Hepatocyte (in vitro differentiated cells): Measurements from ENCODE around the gene CAP2. TPM values are rescaled to one million over a fixed set of nuclear protein-coding genes. Genes with fewer than 3 reads are reported as not detected.
"Not testable (repeated sequence)": the region's sequence is repeated elsewhere in the genome, so short reads cannot be mapped to it uniquely, and the experiment has no call there.

Source experiments
- DNase-seq: peaks from one replicate; pipeline ENCODE4 v3.0.0-alpha.2; 2016; ENCODE audit warnings: low spot score
- H2AFZ ChIP-seq: fragments of 200-600 bp; sonication (generic); 2 replicates; pipeline ENCODE4 v1.6.0; 2016; ENCODE audit warnings: antibody characterized with exemption, mild to moderate bottlenecking
- H3K27ac ChIP-seq: fragments of 200-600 bp; sonication (generic); 2 replicates; pipeline ENCODE4 v1.5.1; 2016; ENCODE audit warnings: mild to moderate bottlenecking
- H3K27me3 ChIP-seq: fragments of 200-600 bp; sonication (generic); 2 replicates; pipeline ENCODE4 v1.6.1; 2016
- H3K36me3 ChIP-seq: fragments of 200-600 bp; sonication (generic); replicated peaks from 2 replicates; pipeline ENCODE4 v1.5.1; 2016; ENCODE audit warnings: low read depth; ENCODE audit not compliant: insufficient read depth
- H3K4me1 ChIP-seq: fragments of 200-600 bp; sonication (generic); 2 replicates; pipeline ENCODE4 v1.5.1; 2016; ENCODE audit warnings: mild to moderate bottlenecking, moderate library complexity; ENCODE audit not compliant: insufficient read depth
- H3K4me2 ChIP-seq: fragments of 200-600 bp; sonication (generic); 2 replicates; pipeline ENCODE4 v1.6.0; 2016
- H3K4me3 ChIP-seq: fragments of 200-600 bp; sonication (generic); 2 replicates; pipeline ENCODE4 v1.5.1; 2016; ENCODE audit warnings: mild to moderate bottlenecking
- H3K79me2 ChIP-seq: fragments of 200-600 bp; sonication (generic); 2 replicates; pipeline ENCODE4 v1.6.0; 2017; ENCODE audit warnings: mild to moderate bottlenecking
- H3K9me2 ChIP-seq: fragments of 200-600 bp; sonication (generic); replicated peaks from 2 replicates; pipeline ENCODE4 v1.6.0; 2017; ENCODE audit warnings: mild to moderate bottlenecking; ENCODE audit not compliant: insufficient read depth
- H3K9me3 ChIP-seq: fragments of 200-600 bp; sonication (generic); 2 replicates; pipeline ENCODE4 v1.5.1; 2016; ENCODE audit warnings: low read depth, mild to moderate bottlenecking
- H4K20me1 ChIP-seq: fragments of 200-600 bp; sonication (generic); 2 replicates; pipeline ENCODE4 v1.6.0; 2016; ENCODE audit warnings: mild to moderate bottlenecking; ENCODE audit not compliant: insufficient read depth, poor library complexity, severe bottlenecking
- EZH2 ChIP-seq: fragments of 200-600 bp; sonication (generic); IDR thresholded peaks from 2 replicates; pipeline ENCODE4 v1.6.1; 2016; ENCODE audit warnings: antibody characterized with exemption, mild to moderate bottlenecking, borderline replicate concordance
- EZH2phosphoT487 ChIP-seq: fragments of 200-600 bp; sonication (generic); IDR thresholded peaks from one replicate; pipeline ENCODE4 v1.6.1; 2018; ENCODE audit warnings: antibody characterized with exemption, mild to moderate bottlenecking, low read depth, moderate library complexity; ENCODE audit not compliant: unreplicated experiment, severe bottlenecking
- WGBS: methylation state at CpG from one replicate; pipeline ENCODE4 v1.1.6; 2016; ENCODE audit warnings: low lambda C conversion rate; ENCODE audit errors: missing lambda C conversion rate; 5-methylcytosine and 5-hydroxymethylcytosine counted together
- polyA plus RNA-seq: library from polyadenylated mRNA; unstranded; fragments of >200 nt; fragmentation: Nextera tagmentation; extraction: Ambion mirVana; gene quantifications from 2 replicates; pipeline ENCODE4 v1.2.1, GENCODE V29; 2016
- total RNA-seq: library from RNA; depleted of rRNA; stranded (reverse); fragments of >200 nt; gene quantifications from 2 replicates; pipeline ENCODE4 v1.2.3, GENCODE V29; 2014
- TF ChIP-seq, protein P1 (sequence below): fragments of 200-600 bp; sonication (generic); IDR thresholded peaks from 2 replicates; pipeline ENCODE4 v1.5.1; 2016; ENCODE audit warnings: antibody characterized with exemption, mild to moderate bottlenecking; ENCODE audit not compliant: poor library complexity

Gene CAP2
- total and polyA plus RNA-seq, 2 experiments from 2014 or later, result 6.5 to 8.7 TPM

DNA sequence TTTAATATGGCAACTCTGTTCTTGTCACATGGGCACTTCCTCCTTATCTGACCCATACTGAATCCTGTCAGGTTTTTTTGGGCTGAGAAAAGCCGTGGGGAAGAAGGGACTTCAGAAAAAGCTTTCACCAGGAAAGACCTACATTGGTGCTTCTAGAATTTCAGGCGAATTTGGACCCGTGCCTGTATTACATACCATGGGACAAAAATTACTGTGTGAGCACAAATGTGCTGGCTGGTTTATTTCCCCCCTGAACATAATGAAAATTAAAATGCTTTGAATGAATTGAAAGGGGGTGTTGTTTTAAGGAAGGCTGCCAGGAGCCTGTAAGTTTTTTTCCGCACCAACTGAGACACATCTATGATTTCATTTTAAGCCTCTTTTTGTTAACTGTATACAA is 29.6 kb downstream of the CAP2 start:
- Histone ChIP-seq H3K79me2 (peaks cover 5% of the 10 kb centered on the region), H3K27me3 (no peaks in the 10 kb centered on the region), H2AFZ (no peak overlapping the region), H4K20me1 (no peaks in the 10 kb centered on the region), H3K27ac (no peak overlapping the region), H3K9me2 (no peaks in the 10 kb centered on the region), H3K4me2 (no peak overlapping the region), H3K36me3 (no peaks in the 10 kb centered on the region), H3K4me1 (peaks cover 7% of the 10 kb centered on the region), H3K4me3 (no peak overlapping the region), H3K9me3 (no peaks in the 10 kb centered on the region)
- WGBS, result 84% methylated on average over 4 of the region's 4 CpGs
- DNase-seq, result no peak
- TF ChIP-seq, protein P1, sequence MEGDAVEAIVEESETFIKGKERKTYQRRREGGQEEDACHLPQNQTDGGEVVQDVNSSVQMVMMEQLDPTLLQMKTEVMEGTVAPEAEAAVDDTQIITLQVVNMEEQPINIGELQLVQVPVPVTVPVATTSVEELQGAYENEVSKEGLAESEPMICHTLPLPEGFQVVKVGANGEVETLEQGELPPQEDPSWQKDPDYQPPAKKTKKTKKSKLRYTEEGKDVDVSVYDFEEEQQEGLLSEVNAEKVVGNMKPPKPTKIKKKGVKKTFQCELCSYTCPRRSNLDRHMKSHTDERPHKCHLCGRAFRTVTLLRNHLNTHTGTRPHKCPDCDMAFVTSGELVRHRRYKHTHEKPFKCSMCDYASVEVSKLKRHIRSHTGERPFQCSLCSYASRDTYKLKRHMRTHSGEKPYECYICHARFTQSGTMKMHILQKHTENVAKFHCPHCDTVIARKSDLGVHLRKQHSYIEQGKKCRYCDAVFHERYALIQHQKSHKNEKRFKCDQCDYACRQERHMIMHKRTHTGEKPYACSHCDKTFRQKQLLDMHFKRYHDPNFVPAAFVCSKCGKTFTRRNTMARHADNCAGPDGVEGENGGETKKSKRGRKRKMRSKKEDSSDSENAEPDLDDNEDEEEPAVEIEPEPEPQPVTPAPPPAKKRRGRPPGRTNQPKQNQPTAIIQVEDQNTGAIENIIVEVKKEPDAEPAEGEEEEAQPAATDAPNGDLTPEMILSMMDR, result no peak
- TF ChIP-seq EZH2phosphoT487, result no peak

DNA sequence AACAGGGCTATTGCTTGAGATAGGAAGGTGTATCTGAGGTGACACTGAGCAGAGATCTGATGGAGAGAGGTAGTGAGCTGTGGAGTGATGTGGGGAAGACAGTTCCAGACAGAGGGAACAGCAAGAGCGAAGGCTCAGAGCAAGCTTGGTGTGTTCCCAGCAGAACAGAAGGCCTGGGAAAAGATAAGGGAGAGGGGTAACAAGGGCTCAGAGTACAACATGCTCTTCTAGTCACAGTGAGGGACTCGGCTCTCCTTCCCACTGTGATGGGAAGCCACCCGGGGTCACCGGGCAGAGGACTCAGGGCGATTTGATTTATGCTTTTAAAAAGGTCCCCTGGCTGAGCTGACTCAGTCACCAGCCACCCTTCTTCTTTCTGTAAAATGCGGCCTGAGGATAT is 33.7 kb downstream of the CAP2 start:
- no peak overlapping the region for H2AFZ ChIP-seq
- DNase-seq, result no peak

DNA sequence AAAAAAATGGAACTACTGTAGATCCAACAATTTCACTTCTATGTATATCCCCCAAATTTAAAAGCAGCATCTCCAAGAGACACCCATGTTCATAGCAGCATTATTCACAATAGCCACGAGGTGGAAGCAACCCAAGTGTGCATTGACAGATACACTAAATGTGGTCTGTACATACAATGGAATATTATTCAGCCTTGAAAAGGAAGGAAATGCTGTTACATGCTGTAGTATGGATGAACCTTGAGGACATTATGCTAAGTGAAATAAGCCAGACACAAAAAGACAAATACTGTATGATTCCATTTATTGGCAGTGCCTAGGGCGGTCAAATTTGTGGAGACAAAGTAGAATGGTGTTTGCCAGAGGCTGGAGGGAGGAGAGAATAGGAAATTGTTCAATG is 34.2 kb downstream of the CAP2 start:
- Histone ChIP-seq H4K20me1 (no peaks in the 10 kb centered on the region), H3K27ac (no peak overlapping the region), H3K4me3 (no peak overlapping the region), H3K9me3 (no peaks in the 10 kb centered on the region), H3K4me2 (no peak overlapping the region), H3K9me2 (no peaks in the 10 kb centered on the region), H3K79me2 (no peaks in the 10 kb centered on the region), H3K27me3 (no peaks in the 10 kb centered on the region), H2AFZ (no peak overlapping the region), H3K4me1 (no peaks in the 10 kb centered on the region), H3K36me3 (no peaks in the 10 kb centered on the region)
- 97% methylated on average over 2 of the region's 2 CpGs for WGBS
- DNase-seq, result no peak
- TF ChIP-seq EZH2, result no peak
- no peak for TF ChIP-seq EZH2phosphoT487
- TF ChIP-seq, protein P1, result no peak

More for the DNA sequence above, 33.7 kb downstream of the CAP2 start:
- 96% methylated on average over 6 of the region's 6 CpGs for WGBS
- Histone ChIP-seq H3K27ac (no peak overlapping the region), H3K4me2 (no peak overlapping the region), H3K36me3 (no peaks in the 10 kb centered on the region), H3K9me2 (no peaks in the 10 kb centered on the region), H3K4me1 (no peaks in the 10 kb centered on the region), H3K4me3 (no peak overlapping the region), H3K27me3 (no peaks in the 10 kb centered on the region), H3K79me2 (no peaks in the 10 kb centered on the region), H3K9me3 (no peaks in the 10 kb centered on the region), H4K20me1 (no peaks in the 10 kb centered on the region)
- TF ChIP-seq, protein P1, result no peak
- TF ChIP-seq EZH2phosphoT487, result no peak
- TF ChIP-seq EZH2, result no peak

GRCh38 chr6:17428595-17429120 is 35.3 kb downstream of the CAP2 start:
- H2AFZ ChIP-seq, H3K36me3 ChIP-seq, H3K79me2 ChIP-seq, H3K4me3 ChIP-seq, H3K9me2 ChIP-seq, H3K4me2 ChIP-seq, H3K27me3 ChIP-seq, DNase-seq, H4K20me1 ChIP-seq, H3K9me3 ChIP-seq, H3K4me1 ChIP-seq, H3K27ac ChIP-seq: not testable (repeated sequence)
- WGBS, result 92% methylated on average over 3 of the region's 5 CpGs
